Left ventricle myocardium superior (tissue), 1 donor: ENCODE data around the gene ELMO1. TPM values are rescaled to one million over a fixed set of nuclear protein-coding genes. Genes with fewer than 3 reads are reported as not detected.

Source experiments
- ATAC-seq: fragments of 200-7000 bp; cut with Tn5 transposase; one replicate; pipeline ENCODE4 v1.9.1; 2020; ENCODE audit warnings: mild to moderate bottlenecking, moderate library complexity
- DNase-seq: peaks from one replicate; pipeline ENCODE4 v3.0.0-alpha.2; 2020
- intact Hi-C: fragments of 100-400 bp; cut with micrococcal nuclease; formaldehyde crosslinking; loops from one replicate; pipeline ENCODE4 v1.11.0; 2022
- total RNA-seq: library from RNA; stranded (reverse); fragmentation: NEBNext Ultra II Directional; extraction: Animal tissue kit (Norgen Biotek cat#: 25700); gene quantifications from one replicate; pipeline ENCODE4 v1.2.1, GENCODE V29; 2021
- donor health status: DM: no; HTN: yes; CAD: no; lungs with severe emphysema.

Gene ELMO1
- total RNA-seq, 1 donor from 2014 or later: 13.0 TPM

DNA sequence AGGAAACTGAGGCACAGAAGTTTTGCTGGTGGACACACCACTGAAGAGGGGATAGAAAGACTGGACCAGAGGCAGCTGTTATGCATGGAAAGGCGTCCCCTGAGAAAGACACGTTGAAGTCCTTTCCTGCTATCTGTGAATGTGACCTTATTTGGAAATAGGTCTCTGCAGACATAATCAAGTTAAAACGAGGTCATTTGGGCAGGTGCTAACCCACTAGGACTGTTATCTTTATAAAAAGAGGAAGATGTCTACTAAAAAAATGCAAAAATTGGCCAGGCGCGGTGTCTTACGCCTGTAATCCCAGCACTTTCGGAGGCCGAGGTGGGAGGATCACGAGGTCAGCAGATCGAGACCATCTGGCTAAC lies 31.6 kb downstream of the ELMO1 start:
- ATAC-seq (no peak), DNase-seq (no peak)
- intact Hi-C loops: no loop called here

DNA sequence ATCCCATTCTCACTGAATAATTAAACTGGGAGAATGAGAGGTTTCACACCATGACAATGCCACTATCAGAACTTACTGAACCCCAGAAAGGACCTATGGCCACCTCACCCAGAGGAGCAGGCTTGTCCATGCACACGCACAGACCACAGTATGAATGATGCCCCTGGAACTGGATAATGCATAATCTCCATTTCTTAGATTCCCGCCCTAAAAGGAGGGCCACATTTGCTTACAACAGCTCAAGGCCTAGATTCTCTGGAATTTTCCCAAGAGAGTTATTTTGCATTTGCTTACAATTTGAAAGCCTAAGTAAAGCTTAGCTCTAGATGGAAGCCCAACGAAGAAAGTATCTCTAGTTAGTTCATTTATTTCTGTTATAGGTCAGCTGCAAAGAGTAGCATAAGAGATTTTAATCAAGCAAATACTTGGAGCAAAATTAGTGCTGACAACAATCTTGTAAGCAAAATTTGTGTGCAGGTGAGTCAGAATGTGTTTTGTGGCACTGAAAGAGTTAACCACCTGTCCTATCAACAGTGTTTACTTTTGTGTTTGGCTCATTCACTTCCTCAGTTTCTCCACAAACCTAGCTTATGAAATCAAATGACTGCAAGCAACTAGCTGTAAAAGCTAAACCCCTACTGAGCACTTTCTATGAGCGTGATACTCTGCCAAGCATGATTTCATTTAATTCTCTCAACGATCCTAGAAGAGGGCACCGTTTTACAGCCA lies 32.1 kb downstream of the ELMO1 start:
- intact Hi-C loops: no loop called here
- no peak for DNase-seq
- no peak for ATAC-seq

DNA sequence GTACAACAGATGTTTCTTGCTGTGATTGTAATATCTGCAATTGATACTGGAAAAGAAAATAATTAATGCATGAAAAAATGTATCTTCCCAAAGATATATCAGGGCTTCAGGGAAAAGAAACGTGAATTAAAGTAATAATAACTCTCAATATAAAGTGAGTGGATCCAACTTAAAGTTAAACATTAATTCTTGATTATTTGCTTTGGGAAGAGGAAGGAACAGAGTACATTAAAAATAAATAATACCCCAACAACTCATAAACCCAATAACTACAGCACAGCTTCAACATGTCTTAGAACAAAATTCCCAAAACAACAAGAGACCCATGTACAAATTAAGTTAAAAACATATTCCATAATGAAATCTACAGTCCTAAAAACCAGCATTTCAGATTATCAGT lies 33.0 kb downstream of the ELMO1 start:
- ATAC-seq (no peak), DNase-seq (no peak)

GRCh38 chr7:37414352-37414983 lies 34.2 kb downstream of the ELMO1 start:
- DNase-seq: no peak
- intact Hi-C loops: no loop called here
- ATAC-seq: no peak

More for the DNA sequence above, 33.0 kb downstream of the ELMO1 start:
- intact Hi-C loops: no loop called here

DNA sequence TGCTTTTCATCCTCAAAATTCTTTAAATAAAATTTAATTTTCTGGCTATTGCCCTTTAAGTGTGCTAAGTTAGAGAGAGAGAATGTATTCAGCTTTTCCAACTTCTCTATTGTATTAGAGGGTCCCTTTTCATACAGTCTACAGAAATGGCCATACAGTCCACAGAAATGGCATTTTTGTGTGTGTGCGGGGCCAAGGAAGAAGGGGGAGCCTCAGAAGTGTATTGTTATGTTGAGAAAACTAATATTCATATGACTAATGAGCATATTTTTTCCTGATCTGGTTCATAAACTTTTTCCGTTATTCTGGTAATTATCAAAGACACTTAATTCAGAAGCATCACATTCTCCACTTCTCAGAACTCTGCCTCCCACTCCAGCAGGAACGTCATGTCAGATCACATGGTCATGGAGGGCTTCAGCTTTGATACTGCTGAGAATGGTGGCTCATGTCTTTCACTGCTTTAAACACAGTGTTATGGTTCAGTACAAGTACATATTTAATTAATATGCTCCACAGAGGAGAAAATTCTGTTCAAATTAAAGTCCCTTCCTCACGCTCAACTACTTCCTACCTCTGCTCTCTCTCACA lies 37.1 kb downstream of the ELMO1 start:
- intact Hi-C loops: no loop called here
- ATAC-seq: no peak

DNA sequence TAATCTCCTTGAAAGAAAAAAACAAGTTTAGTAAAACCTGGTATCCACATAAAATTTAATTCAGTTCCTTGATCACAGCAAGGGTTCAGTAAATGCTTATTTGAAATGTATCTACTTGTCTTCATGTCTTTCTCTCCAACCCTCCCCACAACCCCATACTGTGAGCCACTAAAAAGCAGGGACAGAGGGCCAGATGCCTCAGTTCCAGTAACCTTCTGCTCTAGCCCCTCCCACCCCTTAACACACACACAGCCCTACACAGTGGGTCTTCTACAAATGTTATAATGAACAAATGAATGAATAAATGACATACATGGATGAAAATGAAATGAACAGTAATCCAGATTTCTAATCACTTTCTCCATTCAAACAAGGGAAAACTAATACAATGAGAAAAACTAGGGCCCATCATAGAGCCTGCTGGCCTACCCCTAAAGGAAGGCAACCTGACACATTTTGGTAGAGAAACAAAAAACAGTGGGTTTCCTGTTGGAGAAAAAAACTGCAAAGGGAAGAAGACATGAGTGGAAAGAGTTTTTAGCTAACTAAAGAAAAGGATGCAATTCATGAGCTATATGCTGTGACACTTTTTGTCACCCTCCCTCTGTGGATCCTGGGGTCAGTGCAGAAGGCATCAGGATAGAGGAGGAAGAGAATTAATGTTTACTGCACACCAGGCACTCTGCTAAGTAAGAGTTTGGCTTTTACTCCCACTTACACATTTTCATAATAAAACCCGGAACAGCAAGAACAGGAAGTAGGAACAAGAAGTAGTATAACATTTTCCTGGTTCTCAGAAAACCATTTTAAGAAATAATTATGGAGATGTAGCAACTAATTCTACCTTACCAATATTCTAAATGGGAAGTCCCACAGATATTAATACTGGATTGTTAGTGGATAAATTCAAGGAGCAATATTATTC lies 38.1 kb downstream of the ELMO1 start:
- intact Hi-C loops: no loop called here
- DNase-seq (no peak), ATAC-seq (peak; percentile 41)

More for the DNA sequence above, 37.1 kb downstream of the ELMO1 start:
- no peak for DNase-seq

GRCh38 chr7:37409461-37409860 lies 39.2 kb downstream of the ELMO1 start:
- no peak for DNase-seq
- intact Hi-C loops: no loop called here
- ATAC-seq: no peak

DNA sequence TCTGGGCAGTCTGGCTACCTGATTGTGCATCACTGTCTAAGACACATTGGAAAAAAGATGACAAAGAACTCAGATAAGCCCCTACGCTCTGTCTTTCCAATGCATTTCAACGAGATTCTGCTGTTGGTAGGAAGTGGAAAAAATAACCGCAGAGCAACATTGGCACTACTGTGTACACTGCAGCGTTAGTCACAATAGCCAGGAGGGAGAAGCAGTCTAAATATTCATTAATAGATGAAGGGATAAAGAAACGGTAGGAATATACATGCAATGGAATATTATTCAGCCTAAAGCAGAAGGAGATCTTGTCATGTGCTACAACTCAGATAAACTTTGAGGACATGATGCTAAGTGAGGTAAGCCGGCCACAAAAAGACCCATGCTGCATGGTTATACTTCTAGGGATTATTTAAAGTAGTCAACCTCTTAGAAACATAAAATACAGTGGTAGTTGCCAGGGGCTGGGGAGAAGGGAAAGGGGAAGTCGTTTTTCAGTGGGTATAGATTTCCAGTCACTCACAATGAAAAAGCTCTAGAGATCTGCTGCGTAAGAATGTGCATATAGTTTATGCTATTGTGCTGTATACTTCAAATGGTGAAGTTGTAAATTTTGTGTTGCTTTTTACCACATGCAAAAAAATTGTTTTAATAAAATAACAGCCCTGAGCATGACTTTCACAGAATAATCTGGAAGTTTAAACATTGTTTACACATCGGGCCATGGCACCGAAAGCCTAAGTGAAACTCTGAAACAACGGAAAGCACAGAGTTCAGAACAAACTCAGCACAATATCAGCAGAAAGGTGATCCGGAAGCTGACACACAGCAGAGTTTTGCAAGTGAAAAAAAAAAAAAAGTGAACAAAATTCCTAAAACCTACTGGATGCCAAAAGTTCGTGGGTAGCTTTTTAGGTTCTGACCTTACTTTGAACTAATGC lies 40.1 kb downstream of the ELMO1 start:
- intact Hi-C loops: no loop called here
- no peak for ATAC-seq

DNA sequence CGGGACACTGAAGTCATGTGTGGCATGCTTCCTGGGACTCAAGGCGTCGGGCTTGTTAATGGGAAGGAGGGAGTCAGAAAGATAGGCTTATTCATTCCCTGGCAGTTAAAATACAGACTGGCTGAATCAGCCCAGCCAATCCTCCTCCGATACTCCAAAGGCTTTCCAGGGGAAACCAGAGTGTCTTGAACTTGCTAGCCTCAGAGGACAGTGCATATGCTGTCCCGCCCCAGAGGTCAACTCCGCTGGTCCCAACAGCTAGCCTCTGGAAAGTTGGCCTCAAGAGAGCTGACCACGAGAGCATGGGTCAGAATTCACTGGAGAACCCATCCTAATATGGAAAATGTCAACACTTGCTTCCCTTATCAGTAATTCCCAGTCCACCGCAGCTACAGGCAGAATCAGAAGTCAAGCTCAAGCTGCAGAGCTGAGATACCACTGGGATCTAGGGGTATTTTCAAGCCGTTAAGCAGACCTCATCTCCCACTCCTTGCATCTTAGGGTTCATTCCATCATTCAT lies 43.0 kb downstream of the ELMO1 start:
- intact Hi-C loops: no loop called here
- DNase-seq (peak; percentile 72), ATAC-seq (peak; percentile 89)

More for the DNA sequence above, 40.1 kb downstream of the ELMO1 start:
- no peak for DNase-seq

GRCh38 chr7:37405128-37405527 lies 43.5 kb downstream of the ELMO1 start:
- ATAC-seq: peak; percentile 11
- intact Hi-C loops: no loop called here
- DNase-seq: no peak

GRCh38 chr7:37399876-37400421 lies 48.7 kb downstream of the ELMO1 start:
- intact Hi-C loops: no loop called here
- no peak for DNase-seq

GRCh38 chr7:37398403-37398802 lies 50.3 kb downstream of the ELMO1 start:
- intact Hi-C loops: no loop called here

More at GRCh38 chr7:37399876-37400421, 48.7 kb downstream of the ELMO1 start:
- ATAC-seq: no peak

GRCh38 chr7:37395618-37396259 lies 52.9 kb downstream of the ELMO1 start:
- ATAC-seq (no peak), DNase-seq (no peak)
- intact Hi-C loops: no loop called here

More at GRCh38 chr7:37398403-37398802, 50.3 kb downstream of the ELMO1 start:
- peak; percentile 13 for ATAC-seq
- no peak for DNase-seq

DNA sequence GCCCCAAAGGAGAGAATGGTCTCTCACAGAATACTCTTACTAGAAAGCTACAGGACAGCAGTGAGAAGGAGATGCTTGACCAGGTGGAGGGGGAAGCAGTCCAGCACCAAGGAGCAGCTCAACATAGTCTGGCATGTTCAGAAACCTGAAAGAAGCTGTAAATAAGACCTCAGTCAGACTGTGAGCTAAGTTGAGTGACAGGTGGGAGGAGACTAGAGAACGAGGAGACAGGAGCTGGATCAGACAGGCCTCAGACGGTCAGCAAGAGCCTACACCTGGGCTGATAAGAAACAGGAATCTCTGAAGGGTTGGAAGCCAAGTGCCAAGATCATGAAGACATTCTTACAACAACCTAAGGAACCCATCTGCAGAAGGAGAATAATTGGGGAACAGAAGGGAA lies 54.5 kb downstream of the ELMO1 start:
- ATAC-seq: no peak
- no peak for DNase-seq
- intact Hi-C loops: no loop called here

DNA sequence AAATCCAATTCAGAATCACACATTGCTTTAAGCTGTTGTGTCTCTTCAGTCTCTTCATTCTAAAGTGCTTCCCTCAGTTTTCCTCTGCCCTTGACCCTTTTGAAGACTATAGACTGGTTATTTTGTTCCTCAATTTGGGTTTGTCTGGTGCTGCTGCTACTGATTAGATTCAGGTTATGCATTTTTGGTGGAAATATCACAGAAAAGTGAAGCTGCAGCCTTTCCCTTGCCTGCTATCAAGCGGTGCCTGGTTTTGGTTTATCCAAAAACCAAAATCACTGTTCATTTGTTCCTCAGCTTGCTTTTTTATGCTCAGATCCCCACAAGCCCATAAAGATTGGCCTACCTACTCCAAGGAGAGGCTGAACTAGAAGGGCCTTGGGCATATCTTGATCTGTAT lies 55.2 kb downstream of the ELMO1 start:
- intact Hi-C loops: no loop called here
- DNase-seq (no peak), ATAC-seq (no peak)

DNA sequence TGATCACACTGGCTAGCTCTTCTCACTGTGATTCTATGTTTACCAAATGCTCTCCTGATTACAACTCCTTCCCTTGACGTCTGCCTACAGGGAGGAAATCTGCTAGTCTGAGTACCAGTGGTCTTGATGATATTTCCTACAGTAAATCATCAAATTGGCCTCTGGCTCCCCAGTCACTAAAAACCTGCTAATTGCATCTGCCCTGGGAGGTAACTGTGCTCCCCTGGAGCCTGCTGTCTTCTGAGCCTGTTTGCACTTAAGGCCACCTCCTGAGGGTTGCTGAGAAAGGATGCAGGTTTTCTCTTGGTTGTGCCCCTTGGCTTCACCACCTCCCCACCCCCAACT lies 56.0 kb downstream of the ELMO1 start:
- intact Hi-C loops: no loop called here
- DNase-seq: no peak
- no peak for ATAC-seq

DNA sequence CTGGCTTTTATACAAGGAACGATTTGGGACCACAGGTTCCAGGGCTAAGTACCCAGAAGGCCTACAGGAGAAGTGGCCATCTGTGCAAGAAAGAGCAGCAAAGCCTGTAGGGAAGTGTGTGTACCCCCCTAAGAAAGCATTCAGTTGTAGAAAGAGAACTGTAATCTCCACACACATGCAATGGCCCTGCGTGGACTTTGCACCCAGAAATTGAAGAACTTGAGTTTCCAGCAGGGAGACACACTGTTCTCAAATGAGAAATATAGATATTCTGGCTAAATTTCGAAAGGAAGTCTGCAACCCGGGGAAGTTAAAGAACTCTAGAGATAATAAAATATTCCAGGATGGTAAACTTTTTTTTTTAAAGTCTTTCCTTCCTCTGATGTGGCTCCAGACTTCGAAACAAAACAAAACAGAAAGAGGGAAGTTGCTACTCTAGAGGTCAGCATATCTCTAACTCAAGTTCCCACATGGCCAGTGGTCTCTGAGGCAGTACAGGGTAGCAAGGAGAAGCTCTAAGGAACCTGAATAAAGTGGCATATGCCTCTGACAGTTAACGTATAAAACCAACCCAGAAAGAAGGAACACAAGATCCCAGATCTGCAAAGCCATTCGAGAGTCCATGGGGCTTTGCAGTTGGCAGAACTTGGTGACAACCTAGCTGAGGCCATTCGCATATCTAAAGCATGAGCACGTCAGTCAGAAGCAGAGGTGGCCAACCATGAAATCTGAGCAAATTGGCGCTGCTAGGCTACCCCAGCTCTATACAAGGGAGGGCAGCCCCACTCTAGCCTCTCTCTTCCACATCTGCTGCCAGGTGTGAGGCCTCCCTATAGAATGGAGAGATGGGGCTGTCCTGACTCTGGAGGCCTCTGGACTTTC lies 56.6 kb downstream of the ELMO1 start:
- ATAC-seq: peak; percentile 79
- intact Hi-C loops: no loop called here
- DNase-seq: no peak
